ENCODE results near the gene DOCK9.
"Not testable (repeated sequence)": the region's sequence is repeated elsewhere in the genome, so short reads cannot be mapped to it uniquely, and the experiment has no call there.

The DOCK9 gene

GRCh38 chr13:98909016-98909415 lies 68.8 kb downstream of the DOCK9 start:
- DNase-seq, result no peak

GRCh38 chr13:98906746-98907502 lies 70.9 kb downstream of the DOCK9 start:
- no peak for DNase-seq

GRCh38 chr13:98905199-98905598 lies 72.7 kb downstream of the DOCK9 start:
- DNase-seq, result no peak

- DNase-seq, result no peak
These were observed 77.4 kb downstream of the DOCK9 start for GRCh38 chr13:98900442-98900841.

GRCh38 chr13:98897706-98898105 lies 80.2 kb downstream of the DOCK9 start:
- no peak for DNase-seq

- no peak for DNase-seq
These were observed 81.1 kb downstream of the DOCK9 start for GRCh38 chr13:98896868-98897144.

GRCh38 chr13:98896083-98896867 lies 81.6 kb downstream of the DOCK9 start:
- no peak for DNase-seq

- DNase-seq, result not testable (repeated sequence)
These were observed 83.0 kb downstream of the DOCK9 start for GRCh38 chr13:98894814-98895213.

- DNase-seq, result no peak
These were observed 84.5 kb downstream of the DOCK9 start for GRCh38 chr13:98893371-98893770.

GRCh38 chr13:98892821-98893220 lies 85.0 kb downstream of the DOCK9 start:
- no peak for DNase-seq

GRCh38 chr13:98892077-98892476 lies 85.8 kb downstream of the DOCK9 start:
- no peak for DNase-seq

- no peak for DNase-seq
These were observed 86.9 kb downstream of the DOCK9 start for GRCh38 chr13:98890925-98891324.

GRCh38 chr13:98890186-98890585 lies 87.7 kb downstream of the DOCK9 start:
- DNase-seq, result no peak

GRCh38 chr13:98889419-98890085 lies 88.3 kb downstream of the DOCK9 start:
- no peak for DNase-seq

- no peak for DNase-seq
These were observed 89.0 kb downstream of the DOCK9 start for GRCh38 chr13:98888890-98889279.

GRCh38 chr13:98888222-98888889 lies 89.5 kb downstream of the DOCK9 start:
- no peak for DNase-seq

- no peak for DNase-seq
These were observed 91.2 kb downstream of the DOCK9 start for GRCh38 chr13:98886587-98887230.

GRCh38 chr13:98885600-98885999 lies 92.3 kb downstream of the DOCK9 start:
- DNase-seq, result no peak

GRCh38 chr13:98883998-98884397 lies 93.9 kb downstream of the DOCK9 start:
- DNase-seq, result no peak

- no peak for DNase-seq
These were observed 96.5 kb downstream of the DOCK9 start for GRCh38 chr13:98881390-98881789.

- DNase-seq, result no peak
These were observed 97.2 kb downstream of the DOCK9 start for GRCh38 chr13:98880677-98881076.

- no peak for DNase-seq
These were observed 97.9 kb downstream of the DOCK9 start for GRCh38 chr13:98879957-98880356.

GRCh38 chr13:98879127-98879520 lies 98.7 kb downstream of the DOCK9 start:
- no peak for DNase-seq

Data from RPMI8226 (cell line).